NCI-H2171 (cell line): ENCODE data around the gene KRT80.

Source experiments
- DNase-seq: peaks from one replicate; lab custom pipeline; 2025; lab: John Stamatoyannopoulos, UW

KRT80 gene

DNA sequence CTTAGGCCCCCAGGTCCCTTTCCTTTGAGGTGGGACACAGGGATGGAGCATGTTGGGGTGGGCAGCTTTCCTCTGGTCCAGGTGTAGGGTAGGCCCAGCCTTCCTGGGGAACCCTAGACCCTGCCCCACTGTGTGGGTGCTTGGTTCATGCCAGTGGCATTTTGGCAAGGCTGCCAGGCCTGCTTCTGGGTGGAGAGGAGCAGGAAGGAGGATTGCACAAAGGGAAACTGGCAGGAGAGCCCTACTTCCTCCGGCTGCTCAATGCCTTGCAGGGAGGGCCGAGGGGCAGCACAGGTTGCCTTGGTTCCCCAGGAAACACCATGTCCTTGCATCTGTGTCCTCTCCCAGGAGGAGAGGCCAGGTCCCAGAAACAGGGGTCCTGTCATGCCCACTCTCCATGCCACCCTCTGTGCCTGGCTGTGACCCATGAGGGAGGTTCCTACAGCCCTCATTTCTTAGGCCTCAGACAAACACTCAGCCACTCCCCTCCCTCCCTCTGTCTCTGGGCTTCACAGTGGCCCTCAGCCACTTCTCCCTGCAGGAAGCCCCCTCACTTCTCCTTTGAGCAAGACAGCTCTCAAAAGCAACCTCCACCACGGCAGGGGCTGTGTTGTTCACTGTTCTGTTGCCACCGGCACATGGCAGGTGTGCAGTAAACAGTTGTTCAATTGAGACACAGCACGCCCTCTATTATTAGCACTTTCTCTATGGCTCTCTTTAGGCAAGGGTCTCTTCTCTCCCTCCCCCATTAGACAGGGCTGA is 6.8 kb upstream of the KRT80 start:
- DNase-seq, result no peak

- no peak for DNase-seq
Observed at GRCh38 chr12:52197371-52198231, 5.8 kb upstream of the KRT80 start.

GRCh38 chr12:52195065-52195730 is 3.4 kb upstream of the KRT80 start:
- no peak for DNase-seq

- no peak for DNase-seq
Observed at GRCh38 chr12:52193991-52194390, 2.2 kb upstream of the KRT80 start.

- no peak for DNase-seq
Observed at GRCh38 chr12:52193532-52193931, 1.7 kb upstream of the KRT80 start.

DNA sequence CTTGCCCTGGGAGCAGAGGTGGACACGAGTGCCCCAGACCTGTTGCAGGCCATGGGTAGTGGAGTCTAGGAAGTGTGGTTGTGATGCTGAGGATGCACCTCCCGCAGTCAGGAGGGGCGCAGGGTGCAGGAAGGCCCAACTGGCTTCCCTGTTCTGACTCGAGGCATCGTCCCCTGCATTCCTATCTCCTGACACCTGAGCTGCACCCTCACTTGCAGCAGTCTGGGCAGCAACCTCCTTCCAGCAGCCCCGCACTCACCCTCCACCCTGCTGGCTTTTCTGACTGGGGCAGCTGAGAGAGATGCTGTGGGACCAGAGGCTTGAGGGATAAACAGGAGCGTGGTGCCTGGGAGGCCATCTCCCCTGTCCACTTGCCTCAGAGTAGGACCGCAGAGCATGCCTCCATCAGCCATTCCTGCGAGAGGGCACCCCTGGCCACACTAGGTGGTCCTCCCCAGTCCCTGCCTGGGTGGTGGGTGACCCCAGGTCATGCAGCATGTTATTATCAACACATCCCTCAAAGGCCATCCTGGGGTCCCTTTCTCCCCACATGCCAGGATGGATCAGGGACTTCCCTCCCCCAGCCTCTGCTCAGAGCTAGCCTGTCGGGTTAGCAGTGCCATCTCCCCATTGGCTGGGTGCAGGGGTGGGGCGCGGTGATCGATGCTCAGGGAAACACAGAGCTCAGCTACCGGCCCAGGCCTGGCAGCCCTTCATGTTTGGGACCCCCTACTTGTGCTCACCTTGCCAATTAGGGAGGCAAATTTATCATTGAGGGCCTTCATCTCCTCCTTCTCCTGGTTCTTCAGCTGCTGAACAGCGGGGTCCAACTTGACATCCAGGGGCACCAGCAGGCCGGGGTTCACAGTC is 719 bp downstream of the KRT80 start:
- no peak for DNase-seq

GRCh38 chr12:52189376-52190174 is 2.2 kb downstream of the KRT80 start:
- no peak for DNase-seq

DNA sequence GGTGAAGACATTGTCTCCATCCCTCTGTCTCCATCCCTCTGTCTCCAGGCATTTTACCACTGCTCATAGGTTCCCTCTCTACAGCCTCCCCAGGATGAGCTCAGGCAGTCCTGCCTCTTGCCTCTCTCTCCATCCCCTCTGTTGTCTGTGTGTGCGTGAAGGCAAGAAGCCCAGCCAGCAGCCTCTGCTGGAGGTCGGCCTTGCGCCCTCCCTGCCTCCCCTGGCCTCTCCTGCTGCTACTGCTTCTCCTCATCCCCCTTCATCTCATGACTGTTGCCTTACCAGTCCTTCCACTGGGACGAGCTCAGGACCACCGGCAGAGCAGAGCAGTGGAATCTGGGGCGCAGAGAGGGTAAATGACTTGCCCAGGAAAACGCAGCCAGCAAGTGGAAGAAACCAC is 3.2 kb downstream of the KRT80 start:
- DNase-seq, result no peak

- DNase-seq, result no peak
Observed at GRCh38 chr12:52187640-52188039, 4.2 kb downstream of the KRT80 start.

DNA sequence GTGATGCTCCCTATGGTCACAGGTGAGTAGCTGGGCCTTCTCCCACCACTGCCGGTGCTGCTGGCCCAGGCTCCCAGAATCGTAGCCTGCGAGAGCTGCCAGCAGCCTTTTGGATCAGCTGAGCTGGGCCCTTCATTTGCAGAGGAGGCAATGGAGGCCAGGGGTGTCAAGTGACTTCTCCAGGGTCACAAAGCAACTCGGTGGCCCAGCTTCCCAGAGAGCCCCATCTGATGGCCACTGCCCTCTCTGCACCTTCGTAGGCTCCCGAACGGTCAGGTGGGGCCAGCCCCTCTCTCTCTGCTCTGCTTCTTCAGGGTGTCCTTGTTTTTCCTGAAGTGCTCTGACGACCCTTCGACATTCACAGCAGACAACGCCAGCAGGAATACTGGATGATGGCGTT is 4.6 kb downstream of the KRT80 start:
- DNase-seq, result no peak

GRCh38 chr12:52186118-52186840 is 5.5 kb downstream of the KRT80 start:
- DNase-seq, result no peak

- DNase-seq, result no peak
Observed at GRCh38 chr12:52185400-52185967, 6.3 kb downstream of the KRT80 start.

GRCh38 chr12:52184813-52185212 is 7.0 kb downstream of the KRT80 start:
- DNase-seq, result no peak

DNA sequence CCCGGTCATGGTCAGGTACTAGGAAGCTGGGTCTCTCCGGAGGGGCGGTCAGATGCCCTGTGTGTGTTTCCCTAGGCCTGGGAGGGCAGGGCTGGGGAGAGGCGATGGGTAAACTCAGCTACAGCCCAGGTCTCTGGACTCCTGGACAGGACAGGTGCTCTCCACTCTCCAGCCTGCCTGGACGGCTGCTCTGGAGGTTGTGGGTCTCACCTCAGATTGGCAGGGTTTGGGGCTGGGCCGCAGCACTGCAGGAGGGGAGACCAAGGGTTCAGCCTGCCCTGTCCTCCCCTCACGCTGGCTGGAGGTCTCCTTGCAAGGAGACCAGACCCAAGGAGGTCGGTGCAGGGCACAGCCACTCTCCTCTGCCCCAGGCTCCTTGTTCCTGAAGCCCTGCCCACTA is 7.8 kb downstream of the KRT80 start:
- no peak for DNase-seq

DNA sequence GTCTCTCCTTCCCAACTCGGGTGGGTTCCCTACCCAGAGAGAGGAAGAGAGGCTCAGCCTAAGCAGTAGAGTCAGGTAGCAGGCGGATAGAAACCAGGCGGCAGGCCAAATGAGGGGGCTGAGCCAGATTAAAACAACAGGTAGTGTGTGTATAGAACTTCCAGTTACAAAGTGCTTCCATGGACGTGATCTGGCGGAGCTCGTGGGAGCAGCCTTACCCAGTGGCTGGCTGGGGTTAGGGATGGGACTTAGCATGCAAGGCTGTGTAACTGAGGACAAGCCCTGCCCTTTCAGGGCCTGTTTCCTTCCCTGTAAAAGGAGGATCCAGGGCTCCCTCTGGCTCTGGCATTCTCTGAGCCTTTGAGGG is 8.3 kb downstream of the KRT80 start:
- no peak for DNase-seq

DNA sequence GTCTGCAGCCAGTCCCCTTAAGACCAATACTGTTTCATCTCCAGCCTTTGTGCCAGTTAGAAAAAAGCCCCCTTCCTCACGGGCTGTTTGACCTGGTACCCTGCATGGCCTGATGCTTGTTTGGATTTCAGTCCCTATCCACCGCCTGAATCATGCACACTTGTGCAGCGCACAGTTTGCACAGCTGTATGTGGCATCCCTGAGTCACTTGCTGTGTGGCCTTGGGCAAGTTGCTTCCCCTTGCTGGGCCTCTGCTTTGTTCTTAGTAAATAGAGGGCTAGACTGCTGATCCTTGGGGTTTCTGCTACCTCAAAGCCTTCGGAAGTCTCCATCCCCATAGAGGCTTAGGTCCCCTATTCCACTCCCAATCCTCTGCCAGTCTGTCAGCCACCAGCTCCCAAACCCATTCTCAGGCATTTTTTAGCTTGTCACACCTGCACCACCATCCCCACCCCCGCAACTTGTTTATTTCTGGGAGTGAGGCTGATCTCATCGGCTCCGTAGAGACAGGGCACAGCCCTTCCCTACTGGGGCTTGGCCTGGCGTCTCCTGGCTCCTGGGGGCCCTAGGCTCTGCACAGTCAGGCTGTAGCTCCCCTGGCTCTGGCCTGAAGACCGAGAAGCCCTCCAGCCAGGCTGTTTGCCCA is 8.8 kb downstream of the KRT80 start:
- peak; percentile 24 for DNase-seq

GRCh38 chr12:52182384-52182783 is 9.4 kb downstream of the KRT80 start:
- DNase-seq, result peak; percentile 55

DNA sequence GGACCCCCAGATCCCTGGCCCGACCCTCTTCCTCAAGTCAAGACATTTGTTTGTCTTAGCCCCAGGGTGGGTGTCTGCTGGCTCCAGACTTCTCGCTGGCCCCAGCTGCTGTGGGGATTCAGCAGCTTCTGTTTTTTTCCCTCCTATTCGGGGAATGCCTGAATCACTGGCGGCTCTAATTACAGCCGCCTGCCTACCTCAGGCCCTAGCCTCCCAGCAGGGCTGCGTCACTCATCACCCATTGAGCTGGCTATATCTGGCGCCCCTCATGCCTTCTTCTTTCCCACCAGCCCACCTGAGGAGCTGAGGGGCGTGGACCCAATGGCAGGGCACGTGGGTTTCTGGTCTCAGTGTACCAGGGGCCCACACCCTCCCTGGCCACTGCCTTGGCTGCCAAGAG is 10.1 kb downstream of the KRT80 start:
- peak; percentile 87 for DNase-seq

DNA sequence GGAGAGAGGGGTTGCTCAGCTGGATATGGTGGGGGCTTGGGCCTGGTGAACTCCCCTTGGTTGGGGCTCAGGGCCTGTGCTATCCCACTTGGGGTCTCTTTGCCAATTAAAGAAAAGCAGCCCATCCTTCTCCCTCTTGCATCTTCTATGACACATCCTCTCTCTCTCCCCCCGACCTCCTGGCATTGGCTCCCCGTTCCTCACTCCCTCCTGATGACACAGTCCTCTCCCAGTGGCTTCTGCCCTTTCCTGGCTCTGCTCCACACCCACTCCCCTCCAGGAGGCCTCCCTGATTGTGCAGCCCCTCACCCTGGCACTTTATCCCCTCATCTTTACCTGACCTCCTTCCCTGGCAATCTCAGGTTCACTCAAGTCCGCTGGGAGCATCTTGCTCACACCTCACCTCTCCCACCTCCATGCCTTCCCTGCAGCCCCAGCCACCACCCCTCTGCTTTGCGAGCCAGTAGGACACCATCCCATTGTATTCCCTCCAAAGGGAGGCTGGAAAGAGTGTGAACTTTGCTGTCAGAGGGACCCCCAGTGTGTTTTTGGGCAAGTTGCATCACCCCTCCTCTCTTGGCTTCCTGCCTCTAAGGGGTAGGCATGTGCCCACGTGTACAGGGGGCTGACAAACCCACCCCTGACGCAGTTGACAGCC is 10.7 kb downstream of the KRT80 start:
- peak; percentile 50 for DNase-seq
